AG09319 (cell line): ENCODE results near the gene GPR68.

ENCODE experiments used
- DNase-seq: peaks from one replicate; pipeline ENCODE4 v3.0.0-alpha.2; 2010; ENCODE audit warnings: low read depth; ENCODE audit errors: extremely low read depth
- CTCF ChIP-seq: IDR thresholded peaks from 2 replicates; pipeline ENCODE4 v1.5.1; 2011; ENCODE audit warnings: low read depth, mild to moderate bottlenecking, inconsistent platforms, low read length, moderate library complexity

GPR68 gene

GRCh38 chr14:91238661-91239060 lies 5.8 kb downstream of the GPR68 start:
- no peak for DNase-seq
- TF ChIP-seq CTCF, result no peak

- DNase-seq, result no peak
- no peak for TF ChIP-seq CTCF
Observed at GRCh38 chr14:91238085-91238484, 6.4 kb downstream of the GPR68 start.

GRCh38 chr14:91237219-91237618 lies 7.3 kb downstream of the GPR68 start:
- no peak for TF ChIP-seq CTCF
- DNase-seq, result no peak

- DNase-seq, result no peak
- TF ChIP-seq CTCF, result no peak
Observed at GRCh38 chr14:91235841-91236240, 8.7 kb downstream of the GPR68 start.

GRCh38 chr14:91234791-91235114 lies 9.8 kb downstream of the GPR68 start:
- DNase-seq, result no peak
- TF ChIP-seq CTCF, result no peak

GRCh38 chr14:91233936-91234790 lies 10.3 kb downstream of the GPR68 start:
- DNase-seq, result no peak
- TF ChIP-seq CTCF, result no peak

GRCh38 chr14:91232603-91233002 lies 11.9 kb downstream of the GPR68 start:
- no peak for TF ChIP-seq CTCF
- DNase-seq, result no peak
